ENCODE data around the gene HSD3B7. TPM values are rescaled to one million over a fixed set of nuclear protein-coding genes. Genes with fewer than 3 reads are reported as not detected.

The HSD3B7 gene
- total and polyA plus RNA-seq, 2 donors (not counting 1 experiment from before 2014, with no cell fraction given), result 0.89 to 1.2 TPM

- Mint-ChIP-seq H3K4me1 (peaks cover 9% of the 10 kb centered on the region), H3K27me3 (no peaks in the 10 kb centered on the region), H3K9me3 (ENCODE audit: insufficient read depth) (no peaks in the 10 kb centered on the region), H3K4me3 (peak overlapping the region; percentile 86), H3K27ac (peak overlapping the region; percentile 83)
- 72% methylated on average over 8 of the region's 11 CpGs for WGBS (ENCODE audit: insufficient coverage)
- no peaks in the 10 kb centered on the region for H4K20me1 ChIP-seq (ENCODE audit: control insufficient read depth, insufficient read depth, low read length, poor library complexity, severe bottlenecking)
- H3K79me2 ChIP-seq (ENCODE audit: control insufficient read depth, insufficient read depth, low read length), result no peaks in the 10 kb centered on the region
- H3K27ac ChIP-seq (ENCODE audit: low read length in 2 of 2), result no peak overlapping the region
- ATAC-seq (ENCODE audit: low read depth), result no peak
- H3K9ac ChIP-seq (ENCODE audit: low read length), result no peak overlapping the region
- no peak for TF ChIP-seq CTCF (IDR thresholded peaks at IDR 0.05)
- no peak for TF ChIP-seq EZH2 (IDR thresholded peaks at IDR 0.05; ENCODE audit: borderline replicate concordance, insufficient read depth, low read depth, low read length, poor library complexity, severe bottlenecking)
- DNase-seq, result no peak
- intact Hi-C loops (cut with micrococcal nuclease), result no loop called here
- ChIA-PET POLR2A (interaction anchor here (0.7 to 1.6 kb wide), 2 partner anchors 9 to 147 kb away, joined by 6 to 7 read pairs; no protein-coding TSS in a partner anchor), CTCF (interaction anchor here (1.8 kb wide), 1 partner anchor 146 kb away, joined by 6 read pairs; no protein-coding TSS in a partner anchor)
- peaks cover 9 to 13% of the 10 kb centered on the region in 2 donors for H3K4me1 ChIP-seq (ENCODE audit: control insufficient read depth in 2 of 2, insufficient read depth in 2 of 2, low read length in 2 of 2)
- H3K27me3 ChIP-seq (replicated peaks in 1 of 4; ENCODE audit: control extremely low read depth in 1 of 4, control insufficient read depth in 3 of 4, insufficient read depth in 4 of 4, low read length in 3 of 4), result peaks cover 0 to 7% (median 0%) of the 10 kb centered on the region in 4 experiments
- H2AFZ ChIP-seq (ENCODE audit: insufficient read depth, low read depth, low read length, poor library complexity, severe bottlenecking), result peak overlapping the region; percentile 96
- peak overlapping the region; percentile 88 for H3K4me2 ChIP-seq (replicated peaks; ENCODE audit: low read depth, low read length, poor library complexity, severe bottlenecking)
- H3K9me3 ChIP-seq (ENCODE audit: control extremely low read depth in 1 of 3, control insufficient read depth in 2 of 3, insufficient read depth in 1 of 3, low read length in 2 of 3), result peaks cover 0 to 5% (median 0%) of the 10 kb centered on the region in 3 donors
- peak overlapping the region in 2 of 5 experiments; percentile 61 to 72 for H3K4me3 ChIP-seq (ENCODE audit: control extremely low read depth in 1 of 5, extremely low read depth in 1 of 5, insufficient read depth in 1 of 5, low read depth in 2 of 5, low read length in 4 of 5)
- no peaks in the 10 kb centered on the region for H3K36me3 ChIP-seq (replicated peaks in 1 of 2; ENCODE audit: control extremely low read depth in 1 of 2, control insufficient read depth in 1 of 2, extremely low read depth in 1 of 2, insufficient read depth in 2 of 2, low read length in 1 of 2)
Observed at GRCh38 chr16:30995927-30996323, 10.9 kb downstream of the HSD3B7 start.

GRCh38 chr16:30996324-30996984, 11.4 kb downstream of the HSD3B7 start:
- WGBS (ENCODE audit: insufficient coverage), result 36% methylated on average over 14 of the region's 23 CpGs
- peak overlapping the region; percentile 88 for H3K4me2 ChIP-seq (replicated peaks; ENCODE audit: low read depth, low read length, poor library complexity, severe bottlenecking)
- Mint-ChIP-seq H3K4me1 (peaks cover 9% of the 10 kb centered on the region), H3K27me3 (no peaks in the 10 kb centered on the region), H3K27ac (peak overlapping the region; percentile 92), H3K9me3 (ENCODE audit: insufficient read depth) (no peaks in the 10 kb centered on the region), H3K4me3 (peak overlapping the region; percentile 91)
- peak overlapping the region; percentile 29 to 62 for H3K27ac ChIP-seq (ENCODE audit: low read length in 2 of 2)
- no peaks in the 10 kb centered on the region for H3K36me3 ChIP-seq (replicated peaks in 1 of 2; ENCODE audit: control extremely low read depth in 1 of 2, control insufficient read depth in 1 of 2, extremely low read depth in 1 of 2, insufficient read depth in 2 of 2, low read length in 1 of 2)
- intact Hi-C loops (cut with micrococcal nuclease), result no loop called here
- H3K27me3 ChIP-seq (replicated peaks in 1 of 4; ENCODE audit: control extremely low read depth in 1 of 4, control insufficient read depth in 3 of 4, insufficient read depth in 4 of 4, low read length in 3 of 4), result peaks cover 0 to 7% (median 0%) of the 10 kb centered on the region in 4 experiments
- POLR2A ChIA-PET, result interaction anchor here (0.7 to 1.6 kb wide), 3 partner anchors 9 to 183 kb away, joined by 6 to 7 read pairs (median 6); partner anchors contain the start of gene FUS
- no peaks in the 10 kb centered on the region for H4K20me1 ChIP-seq (ENCODE audit: control insufficient read depth, insufficient read depth, low read length, poor library complexity, severe bottlenecking)
- H3K9me3 ChIP-seq (ENCODE audit: control extremely low read depth in 1 of 3, control insufficient read depth in 2 of 3, insufficient read depth in 1 of 3, low read length in 2 of 3), result peaks cover 0 to 5% (median 0%) of the 10 kb centered on the region in 3 donors
- TF ChIP-seq CTCF (IDR thresholded peaks at IDR 0.05), result no peak
- TF ChIP-seq EZH2 (IDR thresholded peaks at IDR 0.05; ENCODE audit: borderline replicate concordance, insufficient read depth, low read depth, low read length, poor library complexity, severe bottlenecking), result no peak
- DNase-seq (peak; percentile 26), ATAC-seq (ENCODE audit: low read depth) (peak; percentile 2)
- CTCF ChIA-PET, result interaction anchor here (1.0 to 1.8 kb wide), 3 partner anchors 11 to 146 kb away, joined by 3 to 6 read pairs (median 4); partner anchors contain the start of gene ZNF668
- peak overlapping the region in 4 of 5 experiments; percentile 54 to 72 (median 66) for H3K4me3 ChIP-seq (ENCODE audit: control extremely low read depth in 1 of 5, extremely low read depth in 1 of 5, insufficient read depth in 1 of 5, low read depth in 2 of 5, low read length in 4 of 5)
- no peaks in the 10 kb centered on the region for H3K79me2 ChIP-seq (ENCODE audit: control insufficient read depth, insufficient read depth, low read length)
- H3K4me1 ChIP-seq (ENCODE audit: control insufficient read depth in 2 of 2, insufficient read depth in 2 of 2, low read length in 2 of 2), result peaks cover 9 to 13% of the 10 kb centered on the region in 2 donors
- H3K9ac ChIP-seq (ENCODE audit: low read length), result peak overlapping the region; percentile 72
- H2AFZ ChIP-seq (ENCODE audit: insufficient read depth, low read depth, low read length, poor library complexity, severe bottlenecking), result peak overlapping the region; percentile 96
